Liver (tissue), 9 donors: ENCODE data around the gene RPUSD4. TPM values are rescaled to one million over a fixed set of nuclear protein-coding genes. Genes with fewer than 3 reads are reported as not detected.

Experiments used
- DNase-seq: peaks from one replicate; pipeline ENCODE4 v3.0.0-alpha.2; 2017; ENCODE audit warnings: low spot score
- H3K27ac ChIP-seq, 2 donors: one replicate each; pipeline ENCODE4 v1.7.0; 2013; ENCODE audit warnings: inconsistent platforms in 2 of 2, low read length in 2 of 2, control low read depth in 1 of 2, low read depth in 1 of 2, mild to moderate bottlenecking in 1 of 2
- H3K27me3 ChIP-seq, 4 donors: one replicate each; pipeline versions ENCODE4 v1.6.1 to v1.7.0; 2013; ENCODE audit warnings: low read length in 3 of 4, inconsistent platforms in 1 of 4, mild to moderate bottlenecking in 1 of 4, moderate library complexity in 1 of 4; ENCODE audit not compliant: control insufficient read depth in 4 of 4, insufficient read depth in 4 of 4
- H3K36me3 ChIP-seq, 4 donors: one replicate each; pipeline versions ENCODE4 v1.6.1 to v1.7.0; 2013; ENCODE audit warnings: low read length in 3 of 4, mild to moderate bottlenecking in 3 of 4, low read depth in 1 of 4, moderate library complexity in 1 of 4; ENCODE audit not compliant: control insufficient read depth in 4 of 4, insufficient read depth in 3 of 4
- H3K4me1 ChIP-seq, 4 donors: one replicate each; pipeline versions ENCODE4 v1.6.1 to v1.7.0; 2013; ENCODE audit warnings: low read length in 3 of 4, mild to moderate bottlenecking in 3 of 4, moderate library complexity in 1 of 4; ENCODE audit not compliant: control insufficient read depth in 4 of 4, insufficient read depth in 4 of 4
- H3K4me3 ChIP-seq, 3 donors: one replicate each; pipeline versions ENCODE4 v1.6.1 to v1.7.0; 2013; ENCODE audit warnings: low read length in 3 of 3, control low read depth in 1 of 3, low read depth in 1 of 3, mild to moderate bottlenecking in 1 of 3
- H3K9ac ChIP-seq, 2 donors: one replicate each; pipeline ENCODE4 v1.7.0; 2013; ENCODE audit warnings: low read length in 2 of 2, mild to moderate bottlenecking in 2 of 2, moderate library complexity in 2 of 2, control low read depth in 1 of 2, low read depth in 1 of 2
- H3K9me3 ChIP-seq, 4 donors: one replicate each; pipeline versions ENCODE4 v1.6.1 to v1.7.0; 2013; ENCODE audit warnings: low read length in 3 of 4; ENCODE audit not compliant: control insufficient read depth in 4 of 4
- EGR1 ChIP-seq, 2 donors: IDR thresholded peaks; 2 replicates each; pipeline ENCODE4 v1.6.1; 2016 to 2018; ENCODE audit warnings: antibody characterized with exemption in 2 of 2, low read depth in 2 of 2
- FOXA2 ChIP-seq: IDR thresholded peaks from 2 replicates; pipeline ENCODE4 v1.6.1; 2016; ENCODE audit warnings: antibody characterized with exemption
- HNF4A ChIP-seq, 2 donors: conservative IDR thresholded peaks; 2 replicates each; pipeline ENCODE4 v1.6.1; 2016; ENCODE audit warnings: antibody characterized with exemption in 2 of 2, mild to moderate bottlenecking in 2 of 2
- HNF4G ChIP-seq: IDR thresholded peaks from 2 replicates; pipeline ENCODE4 v1.6.1; 2016; ENCODE audit warnings: antibody characterized with exemption
- NR2F2 ChIP-seq: IDR thresholded peaks from 2 replicates; pipeline ENCODE4 v1.6.1; 2016; ENCODE audit warnings: antibody characterized with exemption
- RAD21 ChIP-seq, 2 donors: IDR thresholded peaks; 2 replicates each; pipeline ENCODE4 v1.6.1; 2016; ENCODE audit warnings: antibody characterized with exemption in 2 of 2, mild to moderate bottlenecking in 2 of 2
- SP1 ChIP-seq: IDR thresholded peaks from 2 replicates; pipeline ENCODE4 v1.6.1; 2018; ENCODE audit warnings: antibody characterized with exemption, mild to moderate bottlenecking
- TAF1 ChIP-seq: conservative IDR thresholded peaks from 2 replicates; pipeline ENCODE4 v1.6.1; 2016; ENCODE audit warnings: antibody characterized with exemption, mild to moderate bottlenecking
- YY1 ChIP-seq: IDR thresholded peaks from 2 replicates; pipeline ENCODE4 v1.6.1; 2016; ENCODE audit warnings: antibody characterized with exemption, mild to moderate bottlenecking
- WGBS: extraction: QIAGEN DNeasy Blood & Tissue Kit; methylation state at CpG from one replicate; pipeline ENCODE4 v1.1.7; 2013; 5-methylcytosine and 5-hydroxymethylcytosine counted together
- polyA plus RNA-seq, 2 donors: library from polyadenylated mRNA; stranded (reverse) in 1 of 2; unstranded in 1 of 2; fragments of 200-250 nt in 1 of 2; fragments of >200 nt in 1 of 2; fragmentation: Nextera tagmentation in 1 of 2; extraction: Ambion mirVana in 1 of 2; gene quantifications; one replicate each; pipeline versions ENCODE4 v1.2.1 to v1.2.3, GENCODE V29; 2013 to 2015
- total RNA-seq, 2 donors: library from RNA; depleted of rRNA; stranded (reverse); fragments of >200 nt; gene quantifications; one replicate each; pipeline ENCODE4 v1.2.3, GENCODE V29; 2014
- TF ChIP-seq, protein P1 (sequence below): IDR thresholded peaks from 2 replicates; pipeline ENCODE4 v1.6.1; 2016; ENCODE audit warnings: antibody characterized with exemption, mild to moderate bottlenecking
- TF ChIP-seq, protein P2 (sequence below): IDR thresholded peaks from 2 replicates; pipeline ENCODE4 v1.6.1; 2016; ENCODE audit warnings: antibody characterized with exemption
- TF ChIP-seq, protein P3 (sequence below): fragments of 150-350 bp; IDR thresholded peaks from 2 replicates; pipeline ENCODE4 v1.5.1; 2017; ENCODE audit warnings: improper control_type of control experiment, low read depth, low read length; ENCODE audit not compliant: missing input control
- donor health status: healthy.
- donor health status: healthy.
- donor health status: healthy.
- donor health status: healthy.
- donor health status: healthy.

RPUSD4 gene
- total and polyA plus RNA-seq, 4 donors = 9.4 to 23.7 (median 17.2) TPM

DNA sequence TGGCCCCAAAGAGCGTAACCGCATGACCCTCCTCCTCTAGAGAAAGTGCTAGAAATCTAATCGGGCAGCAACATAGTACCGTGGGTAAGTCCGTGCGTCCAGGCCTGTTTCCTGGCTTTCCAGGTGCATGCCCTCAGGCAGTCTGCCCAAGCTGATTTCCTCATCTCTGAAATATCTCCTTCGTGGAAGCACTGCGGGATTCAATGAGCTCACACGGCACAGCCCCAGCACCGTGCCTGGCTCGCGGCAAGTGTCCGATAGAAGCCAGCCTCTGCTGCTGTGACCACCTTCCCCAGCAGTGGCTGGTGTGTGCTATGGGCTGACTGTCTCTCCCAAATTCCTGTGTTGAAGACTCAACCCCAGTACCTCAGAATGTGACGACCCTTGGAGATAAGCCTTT is 20.7 kb downstream of the RPUSD4 start:
- DNase-seq = no peak
- 58% methylated on average over 14 of the region's 14 CpGs for WGBS
- Histone ChIP-seq H3K27me3 (no peaks in the 10 kb centered on the region), H3K9me3 (no peaks in the 10 kb centered on the region), H3K4me3 (no peak overlapping the region), H3K4me1 (no peaks in the 10 kb centered on the region), H3K36me3 (peaks cover 0 to 12% (median 0%) of the 10 kb centered on the region in 4 donors), H3K27ac (no peak overlapping the region), H3K9ac (no peak overlapping the region)
- TF ChIP-seq NR2F2 (no peak), HNF4A (conservative IDR thresholded peaks at IDR 0.05) (peak; percentile 30 to 33), RAD21 (IDR thresholded peaks at IDR 0.05) (peak; percentile 23 to 56), SP1 (no peak), TAF1 (no peak), FOXA2 (no peak)
- TF ChIP-seq, protein P1, sequence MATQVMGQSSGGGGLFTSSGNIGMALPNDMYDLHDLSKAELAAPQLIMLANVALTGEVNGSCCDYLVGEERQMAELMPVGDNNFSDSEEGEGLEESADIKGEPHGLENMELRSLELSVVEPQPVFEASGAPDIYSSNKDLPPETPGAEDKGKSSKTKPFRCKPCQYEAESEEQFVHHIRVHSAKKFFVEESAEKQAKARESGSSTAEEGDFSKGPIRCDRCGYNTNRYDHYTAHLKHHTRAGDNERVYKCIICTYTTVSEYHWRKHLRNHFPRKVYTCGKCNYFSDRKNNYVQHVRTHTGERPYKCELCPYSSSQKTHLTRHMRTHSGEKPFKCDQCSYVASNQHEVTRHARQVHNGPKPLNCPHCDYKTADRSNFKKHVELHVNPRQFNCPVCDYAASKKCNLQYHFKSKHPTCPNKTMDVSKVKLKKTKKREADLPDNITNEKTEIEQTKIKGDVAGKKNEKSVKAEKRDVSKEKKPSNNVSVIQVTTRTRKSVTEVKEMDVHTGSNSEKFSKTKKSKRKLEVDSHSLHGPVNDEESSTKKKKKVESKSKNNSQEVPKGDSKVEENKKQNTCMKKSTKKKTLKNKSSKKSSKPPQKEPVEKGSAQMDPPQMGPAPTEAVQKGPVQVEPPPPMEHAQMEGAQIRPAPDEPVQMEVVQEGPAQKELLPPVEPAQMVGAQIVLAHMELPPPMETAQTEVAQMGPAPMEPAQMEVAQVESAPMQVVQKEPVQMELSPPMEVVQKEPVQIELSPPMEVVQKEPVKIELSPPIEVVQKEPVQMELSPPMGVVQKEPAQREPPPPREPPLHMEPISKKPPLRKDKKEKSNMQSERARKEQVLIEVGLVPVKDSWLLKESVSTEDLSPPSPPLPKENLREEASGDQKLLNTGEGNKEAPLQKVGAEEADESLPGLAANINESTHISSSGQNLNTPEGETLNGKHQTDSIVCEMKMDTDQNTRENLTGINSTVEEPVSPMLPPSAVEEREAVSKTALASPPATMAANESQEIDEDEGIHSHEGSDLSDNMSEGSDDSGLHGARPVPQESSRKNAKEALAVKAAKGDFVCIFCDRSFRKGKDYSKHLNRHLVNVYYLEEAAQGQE = no peak

DNA sequence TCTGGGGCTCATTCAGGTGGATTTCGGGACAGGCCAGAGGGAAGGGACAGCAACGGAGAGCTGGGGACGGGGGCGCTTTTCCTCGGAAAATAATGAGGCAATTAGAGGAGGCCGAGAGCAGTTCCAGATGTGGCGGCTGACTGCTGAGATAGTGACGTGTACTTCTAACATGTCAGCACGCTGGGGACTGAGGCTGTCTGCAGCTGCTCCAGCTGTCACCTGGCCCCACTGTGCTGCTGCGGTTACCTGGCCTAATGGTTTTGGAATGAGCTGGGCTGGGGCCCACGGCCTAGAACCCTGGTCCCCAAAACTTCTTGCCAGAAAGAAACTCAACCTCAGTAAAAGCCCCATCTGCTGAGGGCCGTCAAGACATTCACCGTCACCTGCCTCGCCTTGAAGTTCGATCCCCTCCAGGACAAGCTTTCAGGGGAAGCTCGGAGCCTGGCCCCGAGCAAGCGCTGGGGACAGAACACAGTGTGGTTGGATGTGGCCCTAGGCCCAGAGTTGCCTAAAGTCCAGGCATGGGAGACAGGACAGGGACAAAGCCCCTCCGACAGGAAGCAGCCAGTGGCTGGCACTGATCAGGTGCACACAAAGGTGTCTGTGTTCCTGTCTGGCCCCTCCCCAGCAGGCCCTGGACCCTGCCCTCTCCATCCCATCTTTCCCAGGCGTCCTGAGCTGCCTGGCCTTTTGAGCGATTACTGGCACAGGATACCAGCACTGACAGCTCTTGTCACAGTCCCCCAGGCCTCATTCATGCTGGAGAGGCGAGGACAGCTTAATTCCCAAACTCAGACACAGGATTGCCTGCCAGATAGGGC is 22.1 kb downstream of the RPUSD4 start:
- H3K27ac ChIP-seq = no peak overlapping the region
- DNase-seq = no peak

More for the DNA sequence above, 22.1 kb downstream of the RPUSD4 start:
- Histone ChIP-seq H3K4me3 (no peak overlapping the region), H3K9ac (no peak overlapping the region), H3K27me3 (no peaks in the 10 kb centered on the region), H3K4me1 (no peaks in the 10 kb centered on the region), H3K36me3 (peaks cover 0 to 11% (median 0%) of the 10 kb centered on the region in 4 donors), H3K9me3 (no peaks in the 10 kb centered on the region)
- TF ChIP-seq HNF4G (no peak), RAD21 (IDR thresholded peaks at IDR 0.05) (no peak), YY1 (no peak), EGR1 (IDR thresholded peaks at IDR 0.05; ENCODE audit: low read depth in 2 of 2) (no peak), HNF4A (conservative IDR thresholded peaks at IDR 0.05) (no peak)
- TF ChIP-seq, protein P2, sequence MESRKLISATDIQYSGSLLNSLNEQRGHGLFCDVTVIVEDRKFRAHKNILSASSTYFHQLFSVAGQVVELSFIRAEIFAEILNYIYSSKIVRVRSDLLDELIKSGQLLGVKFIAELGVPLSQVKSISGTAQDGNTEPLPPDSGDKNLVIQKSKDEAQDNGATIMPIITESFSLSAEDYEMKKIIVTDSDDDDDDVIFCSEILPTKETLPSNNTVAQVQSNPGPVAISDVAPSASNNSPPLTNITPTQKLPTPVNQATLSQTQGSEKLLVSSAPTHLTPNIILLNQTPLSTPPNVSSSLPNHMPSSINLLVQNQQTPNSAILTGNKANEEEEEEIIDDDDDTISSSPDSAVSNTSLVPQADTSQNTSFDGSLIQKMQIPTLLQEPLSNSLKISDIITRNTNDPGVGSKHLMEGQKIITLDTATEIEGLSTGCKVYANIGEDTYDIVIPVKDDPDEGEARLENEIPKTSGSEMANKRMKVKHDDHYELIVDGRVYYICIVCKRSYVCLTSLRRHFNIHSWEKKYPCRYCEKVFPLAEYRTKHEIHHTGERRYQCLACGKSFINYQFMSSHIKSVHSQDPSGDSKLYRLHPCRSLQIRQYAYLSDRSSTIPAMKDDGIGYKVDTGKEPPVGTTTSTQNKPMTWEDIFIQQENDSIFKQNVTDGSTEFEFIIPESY = no peak
- TF ChIP-seq, protein P1 = no peak
- TF ChIP-seq, protein P3, sequence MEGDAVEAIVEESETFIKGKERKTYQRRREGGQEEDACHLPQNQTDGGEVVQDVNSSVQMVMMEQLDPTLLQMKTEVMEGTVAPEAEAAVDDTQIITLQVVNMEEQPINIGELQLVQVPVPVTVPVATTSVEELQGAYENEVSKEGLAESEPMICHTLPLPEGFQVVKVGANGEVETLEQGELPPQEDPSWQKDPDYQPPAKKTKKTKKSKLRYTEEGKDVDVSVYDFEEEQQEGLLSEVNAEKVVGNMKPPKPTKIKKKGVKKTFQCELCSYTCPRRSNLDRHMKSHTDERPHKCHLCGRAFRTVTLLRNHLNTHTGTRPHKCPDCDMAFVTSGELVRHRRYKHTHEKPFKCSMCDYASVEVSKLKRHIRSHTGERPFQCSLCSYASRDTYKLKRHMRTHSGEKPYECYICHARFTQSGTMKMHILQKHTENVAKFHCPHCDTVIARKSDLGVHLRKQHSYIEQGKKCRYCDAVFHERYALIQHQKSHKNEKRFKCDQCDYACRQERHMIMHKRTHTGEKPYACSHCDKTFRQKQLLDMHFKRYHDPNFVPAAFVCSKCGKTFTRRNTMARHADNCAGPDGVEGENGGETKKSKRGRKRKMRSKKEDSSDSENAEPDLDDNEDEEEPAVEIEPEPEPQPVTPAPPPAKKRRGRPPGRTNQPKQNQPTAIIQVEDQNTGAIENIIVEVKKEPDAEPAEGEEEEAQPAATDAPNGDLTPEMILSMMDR = no peak
- WGBS = 91% methylated on average over 22 of the region's 22 CpGs
